ENCODE data around the gene TMEM150A. TPM values are rescaled to one million over a fixed set of nuclear protein-coding genes. Genes with fewer than 3 reads are reported as not detected.

The TMEM150A gene
- total RNA-seq, 1 experiment from 2014 or later: 19.3 TPM

GRCh38 chr2:85596486-85597143 lies 5.9 kb downstream of the TMEM150A start:
- Histone ChIP-seq H3K23ac (ENCODE audit: insufficient read length, low read depth, low read length) (no peak overlapping the region), H4K91ac (ENCODE audit: insufficient read length, low read depth, low read length) (no peak overlapping the region), H3K27ac (ENCODE audit: insufficient read length, low read depth, low read length) (no peak overlapping the region), H2BK12ac (ENCODE audit: insufficient read length, low read depth, low read length) (no peak overlapping the region), H2BK15ac (ENCODE audit: low read depth, low read length) (no peak overlapping the region), H4K5ac (ENCODE audit: insufficient read length, low read depth, low read length) (no peak overlapping the region), H3K23me2 (ENCODE audit: insufficient read length, low read depth, low read length, poor library complexity, severe bottlenecking) (peaks cover 9% of the 10 kb centered on the region), H3K4me1 (ENCODE audit: insufficient read depth, low read length) (no peaks in the 10 kb centered on the region), H3K9ac (ENCODE audit: extremely low read depth, insufficient read length, low read length) (no peak overlapping the region), H4K20me1 (ENCODE audit: control insufficient read depth, insufficient read depth, insufficient read length) (no peaks in the 10 kb centered on the region), H2AFZ (ENCODE audit: low read length) (no peak overlapping the region), H3K14ac (ENCODE audit: insufficient read depth, low read length) (no peak overlapping the region), H2BK20ac (ENCODE audit: low read depth, low read length, poor library complexity, severe bottlenecking) (no peak overlapping the region), H2BK120ac (ENCODE audit: low read depth, low read length, poor library complexity, severe bottlenecking) (no peak overlapping the region), H3K4ac (ENCODE audit: low read depth, low read length) (no peak overlapping the region), H3K18ac (ENCODE audit: insufficient read length, low read depth, low read length) (no peak overlapping the region), H3T11ph (ENCODE audit: low read length) (no peak overlapping the region), H3K9me3 (ENCODE audit: control insufficient read depth, low read depth, low read length) (no peaks in the 10 kb centered on the region), H3K79me2 (ENCODE audit: insufficient read depth, low read length) (no peaks in the 10 kb centered on the region), H3K27me3 (ENCODE audit: insufficient read depth, low read length) (no peaks in the 10 kb centered on the region), H4K8ac (replicated peaks; ENCODE audit: insufficient read length, low read depth, low read length) (no peak overlapping the region), H3K56ac (ENCODE audit: insufficient read length, low read depth, low read length) (no peak overlapping the region), H3K79me1 (ENCODE audit: insufficient read depth, low read depth, low read length, poor library complexity, severe bottlenecking) (no peaks in the 10 kb centered on the region), H2BK5ac (ENCODE audit: insufficient read length, low read length) (no peak overlapping the region), H3K4me2 (ENCODE audit: insufficient read depth, insufficient read length, low read length) (peak overlapping the region; percentile 81), H2AK5ac (ENCODE audit: insufficient read length, low read length) (no peak overlapping the region)
- Mint-ChIP-seq H3K9me3 (no peaks in the 10 kb centered on the region), H3K27ac (no peak overlapping the region), H3K36me3 (ENCODE audit: insufficient read depth in 1 of 3, low read depth in 3 of 3) (peaks cover 0 to 24% (median 21%) of the 10 kb centered on the region in 3 experiments; a peak in 5 of 7 replicates), H3K4me1 (peaks cover 18 to 20% of the 10 kb centered on the region in 2 experiments), H3K4me3 (peak overlapping the region; percentile 99), H3K27me3 (ENCODE audit: low read depth) (peaks cover 4% of the 10 kb centered on the region)
- TF ChIP-seq CTCF (conservative IDR thresholded peaks at IDR 0.05): no peak
- no CpG with 5 or more reads among the region's 3 CpGs for WGBS (ENCODE audit: extremely low coverage, insufficient read length, low lambda C conversion rate)
- DNase-seq: no peak

Measured in H9 (cell line).